ENCODE data around the gene TRMT44.

Gene TRMT44

GRCh38 chr4:8472158-8472688 is 31.6 kb downstream of the TRMT44 start:
- peak; percentile 0 for TF ChIP-seq CTCF (conservative IDR thresholded peaks at IDR 0.05; ENCODE audit: low read depth, low read length)
- no peak overlapping the region for H3K4me3 ChIP-seq (ENCODE audit: low read depth, low read length)
- no peak for DNase-seq (ENCODE audit: low read depth)

- DNase-seq (ENCODE audit: low read depth) = peak; percentile 100
- H3K4me3 ChIP-seq (ENCODE audit: low read depth, low read length) = no peak overlapping the region
- no peak for TF ChIP-seq CTCF (conservative IDR thresholded peaks at IDR 0.05; ENCODE audit: low read depth, low read length)
Observed at GRCh38 chr4:8472689-8473197, 32.2 kb downstream of the TRMT44 start.

- H3K4me3 ChIP-seq (ENCODE audit: low read depth, low read length) = peak overlapping the region; percentile 28
- TF ChIP-seq CTCF (conservative IDR thresholded peaks at IDR 0.05; ENCODE audit: low read depth, low read length) = peak; percentile 49
Observed at GRCh38 chr4:8473198-8473919, 32.8 kb downstream of the TRMT44 start.

GRCh38 chr4:8473920-8474590 is 33.5 kb downstream of the TRMT44 start:
- DNase-seq (ENCODE audit: low read depth) = peak; percentile 52
- TF ChIP-seq CTCF (conservative IDR thresholded peaks at IDR 0.05; ENCODE audit: low read depth, low read length) = peak; percentile 26
- H3K4me3 ChIP-seq (ENCODE audit: low read depth, low read length) = peak overlapping the region; percentile 29

More at GRCh38 chr4:8473198-8473919, 32.8 kb downstream of the TRMT44 start:
- DNase-seq (ENCODE audit: low read depth) = no peak

- no peak for TF ChIP-seq CTCF (conservative IDR thresholded peaks at IDR 0.05; ENCODE audit: low read depth, low read length)
- no peak for DNase-seq (ENCODE audit: low read depth)
- no peak overlapping the region for H3K4me3 ChIP-seq (ENCODE audit: low read depth, low read length)
Observed at GRCh38 chr4:8474856-8475255, 34.3 kb downstream of the TRMT44 start.

GRCh38 chr4:8475751-8476575 is 35.4 kb downstream of the TRMT44 start:
- DNase-seq (ENCODE audit: low read depth) = no peak
- no peak for TF ChIP-seq CTCF (conservative IDR thresholded peaks at IDR 0.05; ENCODE audit: low read depth, low read length)
- H3K4me3 ChIP-seq (ENCODE audit: low read depth, low read length) = no peak overlapping the region
